Subcutaneous abdominal adipose tissue (tissue), 5 donors: ENCODE results near the gene RYR2.

Source experiments
- H3K27ac ChIP-seq: one replicate; pipeline ENCODE4 v1.7.0; 2013; ENCODE audit warnings: low read depth, mild to moderate bottlenecking, inconsistent platforms, low read length, moderate library complexity
- H3K27me3 ChIP-seq, 5 donors: one replicate each; pipeline ENCODE4 v1.7.0; 2013; ENCODE audit warnings: low read length in 5 of 5, inconsistent platforms in 1 of 5; ENCODE audit not compliant: control insufficient read depth in 5 of 5, insufficient read depth in 4 of 5
- H3K36me3 ChIP-seq, 5 donors: one replicate each; pipeline ENCODE4 v1.7.0; 2013; ENCODE audit warnings: low read length in 5 of 5; ENCODE audit not compliant: control insufficient read depth in 5 of 5, insufficient read depth in 5 of 5
- H3K4me1 ChIP-seq, 5 donors: one replicate each; pipeline ENCODE4 v1.7.0; 2013; ENCODE audit warnings: low read length in 5 of 5, mild to moderate bottlenecking in 3 of 5, moderate library complexity in 1 of 5; ENCODE audit not compliant: control insufficient read depth in 5 of 5, insufficient read depth in 5 of 5
- H3K4me3 ChIP-seq, 5 donors: one replicate each; pipeline ENCODE4 v1.7.0; 2013; ENCODE audit warnings: low read length in 5 of 5, low read depth in 1 of 5
- H3K9ac ChIP-seq, 5 donors: one replicate each; pipeline ENCODE4 v1.7.0; 2013; ENCODE audit warnings: low read length in 5 of 5, mild to moderate bottlenecking in 4 of 5, moderate library complexity in 3 of 5
- H3K9me3 ChIP-seq, 5 donors: one replicate each; pipeline ENCODE4 v1.7.0; 2013; ENCODE audit warnings: low read length in 5 of 5; ENCODE audit not compliant: control insufficient read depth in 5 of 5
- donor health status: healthy.
- donor health status: healthy.
- donor health status: healthy.
- donor health status: healthy.
- donor health status: healthy.

The RYR2 gene

GRCh38 chr1:237103021-237103420, 61.0 kb downstream of the RYR2 start:
- no peaks in the 10 kb centered on the region for H3K4me1 ChIP-seq
- H3K4me3 ChIP-seq: no peak overlapping the region
- H3K27ac ChIP-seq: no peak overlapping the region

GRCh38 chr1:237104096-237104495, 62.1 kb downstream of the RYR2 start:
- H3K36me3 ChIP-seq: no peaks in the 10 kb centered on the region
- no peak overlapping the region for H3K27ac ChIP-seq
- no peaks in the 10 kb centered on the region for H3K9me3 ChIP-seq
- peaks cover 0 to 6% (median 0%) of the 10 kb centered on the region in 5 donors for H3K27me3 ChIP-seq
- H3K4me3 ChIP-seq: no peak overlapping the region
- H3K9ac ChIP-seq: no peak overlapping the region
- H3K4me1 ChIP-seq: no peaks in the 10 kb centered on the region

More at GRCh38 chr1:237103021-237103420, 61.0 kb downstream of the RYR2 start:
- Histone ChIP-seq H3K9ac (no peak overlapping the region), H3K27me3 (peaks cover 0 to 6% (median 0%) of the 10 kb centered on the region in 5 donors), H3K9me3 (no peaks in the 10 kb centered on the region), H3K36me3 (no peaks in the 10 kb centered on the region)

GRCh38 chr1:237105826-237106225, 63.8 kb downstream of the RYR2 start:
- H3K27me3 ChIP-seq: peaks cover 0 to 4% (median 0%) of the 10 kb centered on the region in 5 donors
- H3K27ac ChIP-seq: no peak overlapping the region
- no peak overlapping the region for H3K4me3 ChIP-seq
- H3K36me3 ChIP-seq: no peaks in the 10 kb centered on the region
- H3K9me3 ChIP-seq: no peaks in the 10 kb centered on the region
- H3K4me1 ChIP-seq: no peaks in the 10 kb centered on the region
- H3K9ac ChIP-seq: no peak overlapping the region

GRCh38 chr1:237108297-237109040, 66.5 kb downstream of the RYR2 start:
- peaks cover 0 to 2% (median 0%) of the 10 kb centered on the region in 5 donors for H3K27me3 ChIP-seq
- no peaks in the 10 kb centered on the region for H3K4me1 ChIP-seq
- no peaks in the 10 kb centered on the region for H3K36me3 ChIP-seq
- H3K27ac ChIP-seq: no peak overlapping the region
- no peak overlapping the region for H3K4me3 ChIP-seq
- H3K9ac ChIP-seq: no peak overlapping the region
- H3K9me3 ChIP-seq: no peaks in the 10 kb centered on the region

- peaks cover 0 to 7% (median 0%) of the 10 kb centered on the region in 5 donors for H3K27me3 ChIP-seq
- no peak overlapping the region for H3K27ac ChIP-seq
These were observed 69.8 kb downstream of the RYR2 start for GRCh38 chr1:237111807-237112206.

GRCh38 chr1:237112663-237113062, 70.7 kb downstream of the RYR2 start:
- no peaks in the 10 kb centered on the region for H3K36me3 ChIP-seq
- no peak overlapping the region for H3K4me3 ChIP-seq
- no peak overlapping the region for H3K9ac ChIP-seq
- H3K27me3 ChIP-seq: peaks cover 0 to 5% (median 0%) of the 10 kb centered on the region in 5 donors
- no peaks in the 10 kb centered on the region for H3K4me1 ChIP-seq
- H3K9me3 ChIP-seq: no peaks in the 10 kb centered on the region
- H3K27ac ChIP-seq: no peak overlapping the region

More at GRCh38 chr1:237111807-237112206, 69.8 kb downstream of the RYR2 start:
- no peaks in the 10 kb centered on the region for H3K4me1 ChIP-seq
- no peak overlapping the region for H3K9ac ChIP-seq
- H3K4me3 ChIP-seq: no peak overlapping the region
- no peaks in the 10 kb centered on the region for H3K36me3 ChIP-seq
- H3K9me3 ChIP-seq: no peaks in the 10 kb centered on the region

GRCh38 chr1:237115035-237115434, 73.1 kb downstream of the RYR2 start:
- Histone ChIP-seq H3K36me3 (no peaks in the 10 kb centered on the region), H3K4me1 (no peaks in the 10 kb centered on the region), H3K27me3 (peaks cover 0 to 5% (median 0%) of the 10 kb centered on the region in 5 donors), H3K4me3 (no peak overlapping the region), H3K27ac (no peak overlapping the region), H3K9ac (no peak overlapping the region), H3K9me3 (no peaks in the 10 kb centered on the region)

- H3K9ac ChIP-seq: no peak overlapping the region
- no peaks in the 10 kb centered on the region for H3K36me3 ChIP-seq
- H3K27ac ChIP-seq: no peak overlapping the region
- H3K4me3 ChIP-seq: no peak overlapping the region
- H3K4me1 ChIP-seq: no peaks in the 10 kb centered on the region
- H3K27me3 ChIP-seq: peaks cover 0 to 5% (median 0%) of the 10 kb centered on the region in 5 donors
- no peaks in the 10 kb centered on the region for H3K9me3 ChIP-seq
These were observed 77.1 kb downstream of the RYR2 start for GRCh38 chr1:237119091-237119490.

GRCh38 chr1:237120683-237121082, 78.7 kb downstream of the RYR2 start:
- H3K4me1 ChIP-seq: no peaks in the 10 kb centered on the region
- H3K27ac ChIP-seq: no peak overlapping the region
- H3K36me3 ChIP-seq: no peaks in the 10 kb centered on the region
- no peaks in the 10 kb centered on the region for H3K9me3 ChIP-seq
- H3K4me3 ChIP-seq: no peak overlapping the region
- no peaks in the 10 kb centered on the region for H3K27me3 ChIP-seq
- H3K9ac ChIP-seq: no peak overlapping the region

- Histone ChIP-seq H3K9ac (no peak overlapping the region), H3K36me3 (no peaks in the 10 kb centered on the region), H3K4me3 (no peak overlapping the region), H3K4me1 (no peaks in the 10 kb centered on the region), H3K9me3 (peaks cover 0 to 9% (median 3%) of the 10 kb centered on the region in 5 donors), H3K27me3 (no peaks in the 10 kb centered on the region), H3K27ac (no peak overlapping the region)
These were observed 83.0 kb downstream of the RYR2 start for GRCh38 chr1:237124856-237125462.
